AG10803 (cell line): ENCODE results near the gene DNAJC15.

ENCODE experiments used
- DNase-seq: peaks from one replicate; pipeline ENCODE4 v3.0.0; 2010; ENCODE audit warnings: low read depth
- H3K4me3 ChIP-seq: 2 replicates; pipeline ENCODE4 v1.5.1; 2011; ENCODE audit warnings: mild to moderate bottlenecking, low read length, control low read depth
- TF ChIP-seq, protein P1 (sequence below): conservative IDR thresholded peaks from 2 replicates; pipeline ENCODE4 v1.5.1; 2011; ENCODE audit warnings: mild to moderate bottlenecking, low read length, control low read depth, inconsistent platforms

The DNAJC15 gene

DNA sequence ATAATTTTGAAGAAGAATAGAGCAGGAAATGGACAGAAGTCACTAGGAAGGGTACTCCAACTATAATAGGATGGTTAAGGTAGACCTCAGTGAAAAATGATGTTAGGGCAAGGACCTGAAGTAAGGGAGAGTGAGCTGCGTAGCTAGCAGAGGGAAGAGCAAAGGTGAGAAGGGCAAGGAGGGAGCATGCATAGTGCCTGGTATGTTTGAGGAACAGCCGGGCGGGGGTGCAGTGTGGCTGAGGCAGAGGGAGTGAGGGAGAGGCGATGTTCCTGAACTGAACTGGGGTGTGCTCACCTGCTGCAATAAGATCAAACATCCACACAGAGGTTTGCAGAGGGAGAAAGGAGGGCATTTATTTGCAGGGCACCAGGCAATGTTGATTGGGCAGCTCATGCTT, 110.4 kb downstream of the DNAJC15 start:
- no peak for DNase-seq
- no peak overlapping the region for H3K4me3 ChIP-seq
- TF ChIP-seq, protein P1, sequence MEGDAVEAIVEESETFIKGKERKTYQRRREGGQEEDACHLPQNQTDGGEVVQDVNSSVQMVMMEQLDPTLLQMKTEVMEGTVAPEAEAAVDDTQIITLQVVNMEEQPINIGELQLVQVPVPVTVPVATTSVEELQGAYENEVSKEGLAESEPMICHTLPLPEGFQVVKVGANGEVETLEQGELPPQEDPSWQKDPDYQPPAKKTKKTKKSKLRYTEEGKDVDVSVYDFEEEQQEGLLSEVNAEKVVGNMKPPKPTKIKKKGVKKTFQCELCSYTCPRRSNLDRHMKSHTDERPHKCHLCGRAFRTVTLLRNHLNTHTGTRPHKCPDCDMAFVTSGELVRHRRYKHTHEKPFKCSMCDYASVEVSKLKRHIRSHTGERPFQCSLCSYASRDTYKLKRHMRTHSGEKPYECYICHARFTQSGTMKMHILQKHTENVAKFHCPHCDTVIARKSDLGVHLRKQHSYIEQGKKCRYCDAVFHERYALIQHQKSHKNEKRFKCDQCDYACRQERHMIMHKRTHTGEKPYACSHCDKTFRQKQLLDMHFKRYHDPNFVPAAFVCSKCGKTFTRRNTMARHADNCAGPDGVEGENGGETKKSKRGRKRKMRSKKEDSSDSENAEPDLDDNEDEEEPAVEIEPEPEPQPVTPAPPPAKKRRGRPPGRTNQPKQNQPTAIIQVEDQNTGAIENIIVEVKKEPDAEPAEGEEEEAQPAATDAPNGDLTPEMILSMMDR, result no peak

DNA sequence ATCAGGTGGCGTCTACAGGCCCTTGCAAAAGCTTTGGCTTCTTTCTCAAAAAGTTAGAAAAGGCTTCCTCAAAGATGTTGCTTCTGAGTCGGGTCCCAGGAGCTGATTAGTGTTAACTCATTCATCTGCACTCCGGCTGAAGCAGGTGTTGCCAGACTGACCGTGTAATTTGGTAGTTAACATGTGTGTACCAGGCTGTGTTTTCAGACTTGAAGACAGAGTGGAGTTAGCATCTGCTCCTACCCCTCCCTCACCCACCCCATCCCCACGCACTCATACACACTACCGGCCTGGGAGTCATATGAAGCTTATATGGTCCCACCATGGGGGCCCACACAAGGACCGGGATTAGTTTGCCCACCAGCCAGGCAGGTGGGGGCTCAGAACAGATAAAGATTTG, 111.5 kb downstream of the DNAJC15 start:
- no peak overlapping the region for H3K4me3 ChIP-seq

DNA sequence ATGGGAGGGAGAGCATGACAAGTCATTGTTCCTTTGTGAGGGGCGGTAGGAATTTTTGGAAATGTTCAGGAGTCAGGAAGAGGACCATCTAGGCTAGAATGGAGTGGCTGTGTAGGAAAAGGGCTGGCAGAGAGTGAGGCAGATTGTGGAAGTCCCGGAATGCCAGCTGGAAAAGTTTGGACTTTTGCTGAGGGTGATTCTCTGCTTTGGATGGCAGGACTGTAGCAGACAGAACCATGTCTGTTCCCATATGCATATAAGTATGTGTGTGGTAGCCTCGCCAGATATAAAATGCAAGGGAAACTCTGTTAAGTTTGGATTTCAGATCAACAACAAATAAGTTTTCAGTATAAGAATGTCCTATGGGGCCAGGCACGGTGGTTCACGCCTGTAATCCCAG, 112.1 kb downstream of the DNAJC15 start:
- no peak overlapping the region for H3K4me3 ChIP-seq
- no peak for DNase-seq
- TF ChIP-seq, protein P1, result no peak

More for the DNA sequence above, 111.5 kb downstream of the DNAJC15 start:
- DNase-seq, result no peak
- TF ChIP-seq, protein P1, result no peak

DNA sequence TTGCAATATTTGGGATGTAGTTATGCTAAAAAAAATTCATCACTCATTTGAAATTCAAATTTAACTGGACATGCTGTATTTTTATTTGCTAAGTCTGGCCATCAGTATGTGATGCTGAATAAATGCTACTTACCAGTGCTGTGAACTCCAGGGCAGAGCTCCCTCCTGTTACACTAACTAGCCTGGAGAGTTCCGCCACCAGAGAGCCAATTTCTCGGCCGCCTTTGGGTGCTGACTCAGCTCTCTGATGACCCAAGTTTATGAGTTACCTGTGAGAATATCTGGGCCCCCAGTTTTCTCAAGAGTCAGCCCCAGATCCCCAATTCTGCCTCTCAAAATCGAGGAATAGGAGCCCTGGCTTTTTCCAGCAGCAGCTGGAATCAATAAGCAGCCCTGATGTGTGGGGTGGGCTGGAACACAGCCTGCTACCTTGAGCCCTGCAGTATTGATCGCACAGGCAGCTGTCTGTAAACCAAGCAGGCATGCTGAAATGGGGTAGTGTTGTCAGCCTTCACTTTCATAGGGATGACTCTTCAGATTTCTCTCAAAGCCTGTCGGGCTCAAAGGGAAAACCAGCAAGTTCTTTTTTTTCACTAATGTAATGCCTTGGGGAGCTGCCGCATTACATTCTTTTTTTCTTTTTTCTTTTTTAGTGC, 113.7 kb downstream of the DNAJC15 start:
- H3K4me3 ChIP-seq, result no peak overlapping the region
- DNase-seq, result no peak

DNA sequence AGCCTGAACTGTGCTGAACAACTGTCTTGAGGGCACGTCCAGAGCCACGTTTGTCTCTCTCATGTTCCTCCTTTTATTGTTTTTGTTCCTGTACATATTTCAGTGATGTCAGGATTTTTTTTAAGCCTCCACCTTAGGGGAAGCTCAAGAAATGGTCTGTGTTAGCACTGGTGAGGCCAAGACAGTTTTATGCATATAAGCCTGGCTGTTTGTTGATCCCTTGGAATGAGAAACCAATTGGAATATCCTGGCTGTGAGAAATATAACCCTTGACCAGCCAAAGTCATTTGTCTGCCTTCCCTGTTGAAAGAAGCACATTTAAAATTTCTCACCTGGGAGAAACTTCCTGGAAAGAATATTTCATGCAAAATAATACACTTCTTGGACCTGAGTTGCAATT, 115.8 kb downstream of the DNAJC15 start:
- DNase-seq, result no peak
- TF ChIP-seq, protein P1, result no peak
- no peak overlapping the region for H3K4me3 ChIP-seq

More for the DNA sequence above, 113.7 kb downstream of the DNAJC15 start:
- TF ChIP-seq, protein P1, result no peak

DNA sequence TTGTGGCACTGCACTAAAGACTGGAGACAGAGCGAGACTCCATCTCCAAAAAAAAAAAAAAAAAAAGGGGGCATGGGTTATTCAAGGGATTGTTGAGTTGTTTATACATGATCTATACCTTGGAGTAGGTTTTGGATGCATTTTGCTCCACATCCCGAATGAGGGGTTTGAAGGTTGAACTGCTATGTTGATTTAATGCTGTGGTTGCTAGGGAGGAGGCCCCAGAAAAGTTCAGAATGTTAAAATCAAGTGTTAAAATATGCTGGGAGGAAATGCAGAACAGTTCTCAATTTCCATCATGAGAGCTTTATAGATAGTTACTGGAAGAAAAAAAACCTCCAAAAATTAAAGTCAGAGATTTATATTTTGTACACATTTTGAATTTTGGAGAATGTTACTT, 116.5 kb downstream of the DNAJC15 start:
- H3K4me3 ChIP-seq, result no peak overlapping the region
- DNase-seq, result no peak
- TF ChIP-seq, protein P1, result no peak

DNA sequence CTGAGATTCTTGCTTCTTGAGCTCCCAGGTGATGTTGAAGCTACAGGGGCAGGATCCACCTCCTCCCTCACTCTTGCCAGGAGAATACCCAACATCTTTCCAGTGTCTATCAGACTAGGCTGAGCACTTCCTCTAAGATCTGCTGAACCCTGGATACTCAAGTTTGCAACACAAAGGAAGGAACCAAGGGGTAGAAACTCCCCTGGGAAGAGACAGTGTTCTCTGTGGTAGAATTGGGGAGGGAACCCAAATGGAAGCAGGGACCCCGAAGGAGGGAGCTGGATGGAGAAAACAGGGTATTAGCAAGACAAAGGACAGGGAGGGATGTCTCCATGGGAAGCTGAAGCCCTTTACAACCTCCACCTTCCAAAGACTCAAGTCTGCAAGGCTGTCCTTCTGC, 117.6 kb downstream of the DNAJC15 start:
- TF ChIP-seq, protein P1, result no peak
- no peak overlapping the region for H3K4me3 ChIP-seq
- DNase-seq, result no peak
